HFF-Myc (cell line): ENCODE data around the gene PPIF.
A peak's percentile ranks its signal among the peaks of the same experiment; 100 is the strongest.

Experiments
- DNase-seq: peaks from one replicate; pipeline ENCODE4 v3.0.0-alpha.2; 2011; ENCODE audit warnings: low read depth; ENCODE audit errors: extremely low read depth
- H3K4me3 ChIP-seq: replicated peaks from 2 replicates; pipeline ENCODE4 v1.5.1; 2011; ENCODE audit warnings: low read depth, mild to moderate bottlenecking, control low read depth, low read length
- CTCF ChIP-seq: IDR thresholded peaks from 2 replicates; pipeline ENCODE4 v1.5.1; 2012; ENCODE audit warnings: mild to moderate bottlenecking, low read depth, low read length, control low read depth; ENCODE audit errors: missing control alignments

Gene PPIF

GRCh38 chr10:79378647-79379511 lies 31.6 kb downstream of the PPIF start:
- no peak for TF ChIP-seq CTCF
- H3K4me3 ChIP-seq = no peak overlapping the region
- DNase-seq = no peak

- DNase-seq = no peak
- no peak overlapping the region for H3K4me3 ChIP-seq
- TF ChIP-seq CTCF = no peak
Measured at GRCh38 chr10:79379512-79380124, 32.3 kb downstream of the PPIF start.

- no peak overlapping the region for H3K4me3 ChIP-seq
- TF ChIP-seq CTCF = no peak
- DNase-seq = no peak
Measured at GRCh38 chr10:79380125-79380945, 33.1 kb downstream of the PPIF start.

GRCh38 chr10:79380946-79381721 lies 33.9 kb downstream of the PPIF start:
- no peak overlapping the region for H3K4me3 ChIP-seq
- DNase-seq = no peak
- TF ChIP-seq CTCF = no peak

GRCh38 chr10:79381804-79382221 lies 34.5 kb downstream of the PPIF start:
- TF ChIP-seq CTCF = no peak
- H3K4me3 ChIP-seq = no peak overlapping the region
- peak; percentile 47 for DNase-seq

- no peak for DNase-seq
- H3K4me3 ChIP-seq = no peak overlapping the region
- TF ChIP-seq CTCF = no peak
Measured at GRCh38 chr10:79382491-79382941, 35.2 kb downstream of the PPIF start.
